DMS79 treated with DMSO at 0.1 percent for 48 hours (cell line): Measurements from ENCODE around the gene ITGA1.
A peak's percentile ranks its signal among the peaks of the same experiment; 100 is the strongest.
"Not testable (repeated sequence)": the region's sequence is repeated elsewhere in the genome, so short reads cannot be mapped to it uniquely, and the experiment has no call there.

Experiments used
- DNase-seq: peaks from one replicate; lab custom pipeline; 2025; lab: John Stamatoyannopoulos, UW

The ITGA1 gene

DNA sequence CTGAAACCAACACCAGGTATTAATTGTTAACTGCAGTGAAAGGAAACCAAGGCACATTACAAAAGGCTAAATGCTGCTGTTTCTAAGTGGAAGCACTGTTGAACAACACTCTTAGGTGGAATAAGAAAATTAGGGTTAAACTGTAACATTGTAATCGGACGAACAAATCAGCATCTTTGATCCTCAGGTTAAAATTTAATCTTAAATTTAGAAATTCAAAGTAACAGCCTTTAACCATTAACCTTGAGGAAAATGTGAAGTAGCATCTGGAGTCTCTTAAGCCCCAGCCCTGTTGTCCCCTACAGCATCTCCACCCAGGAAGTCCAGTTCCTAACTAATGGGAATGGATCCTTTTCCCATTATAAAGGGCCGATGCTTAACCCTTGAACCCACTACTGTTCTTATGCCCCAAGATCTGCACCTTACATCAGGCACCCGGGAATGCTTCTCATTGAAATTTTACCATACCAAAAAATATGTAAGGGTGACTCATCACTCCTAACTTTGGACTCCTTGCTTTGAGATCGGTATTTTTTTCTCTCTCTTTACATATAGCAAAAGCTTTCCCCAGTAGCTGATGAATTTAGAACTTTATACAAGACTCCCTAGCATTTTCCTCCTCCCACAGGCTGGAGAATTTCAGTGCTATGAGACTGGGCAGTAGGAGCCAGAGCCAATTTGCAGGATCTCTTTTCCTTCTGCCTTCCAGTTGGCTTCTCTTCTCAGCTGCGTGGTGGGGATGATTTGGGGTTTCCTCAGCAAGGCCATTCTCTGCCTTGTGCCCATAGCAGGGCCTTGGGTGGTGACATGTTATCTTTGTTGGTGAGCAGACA, 169.4 kb downstream of the ITGA1 start:
- DNase-seq = no peak

DNA sequence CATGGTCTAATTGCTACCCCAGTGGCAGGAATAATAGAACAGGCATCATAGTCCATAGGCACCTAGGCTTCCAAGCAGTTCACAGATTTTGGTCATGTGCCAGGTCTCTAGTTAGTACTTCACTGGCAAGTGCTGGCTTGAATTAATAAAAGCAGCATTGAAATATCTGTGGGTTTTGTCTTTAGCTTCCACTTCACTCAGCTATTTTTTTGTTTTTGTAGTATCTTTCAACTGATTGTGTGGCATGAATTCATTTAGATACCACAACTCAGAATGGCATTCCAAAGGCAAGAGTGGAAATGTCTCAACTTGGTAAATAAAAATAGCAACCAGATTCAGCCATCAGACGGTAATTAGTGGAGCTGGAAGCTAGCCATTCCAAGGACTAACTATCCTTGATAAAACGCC, 173.6 kb downstream of the ITGA1 start:
- DNase-seq = peak; percentile 90

DNA sequence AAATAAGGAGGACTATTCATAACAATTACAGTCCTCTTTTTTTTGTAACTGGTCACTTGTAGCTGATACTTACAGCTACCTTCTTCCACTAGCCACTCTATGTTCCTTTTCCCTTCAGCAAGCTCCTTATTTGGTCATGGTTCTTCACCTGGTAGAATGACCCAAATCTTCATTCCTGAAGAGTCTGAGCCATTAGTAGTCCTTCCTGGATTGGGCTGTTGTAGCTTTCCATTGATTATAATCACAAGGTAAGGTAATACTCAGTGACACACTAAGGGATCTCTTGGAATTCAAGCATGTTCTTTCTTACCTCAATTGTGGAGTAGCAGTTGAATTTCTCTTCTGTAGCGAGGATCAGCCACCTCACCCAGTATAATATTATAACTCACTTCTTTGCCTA, 175.9 kb downstream of the ITGA1 start:
- DNase-seq = no peak

DNA sequence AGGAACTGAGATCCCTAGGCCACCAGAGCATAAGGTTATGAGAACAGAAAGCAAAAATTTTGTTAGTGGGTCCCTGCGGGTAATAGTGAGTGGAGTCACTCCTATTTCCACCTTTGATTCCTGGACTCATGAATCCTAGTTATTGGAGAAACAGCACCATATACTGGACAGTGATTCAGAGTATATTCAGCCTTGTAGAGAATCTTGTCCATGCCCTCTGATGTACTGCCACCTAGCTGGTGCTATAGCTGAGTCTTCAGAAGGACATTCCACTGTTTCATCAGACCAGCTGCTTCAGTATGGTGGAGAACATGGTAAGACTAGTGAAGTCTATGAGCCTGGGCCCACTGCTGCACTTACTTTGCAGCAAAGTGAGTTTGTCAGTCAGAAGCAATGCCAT, 176.4 kb downstream of the ITGA1 start:
- DNase-seq = no peak

DNA sequence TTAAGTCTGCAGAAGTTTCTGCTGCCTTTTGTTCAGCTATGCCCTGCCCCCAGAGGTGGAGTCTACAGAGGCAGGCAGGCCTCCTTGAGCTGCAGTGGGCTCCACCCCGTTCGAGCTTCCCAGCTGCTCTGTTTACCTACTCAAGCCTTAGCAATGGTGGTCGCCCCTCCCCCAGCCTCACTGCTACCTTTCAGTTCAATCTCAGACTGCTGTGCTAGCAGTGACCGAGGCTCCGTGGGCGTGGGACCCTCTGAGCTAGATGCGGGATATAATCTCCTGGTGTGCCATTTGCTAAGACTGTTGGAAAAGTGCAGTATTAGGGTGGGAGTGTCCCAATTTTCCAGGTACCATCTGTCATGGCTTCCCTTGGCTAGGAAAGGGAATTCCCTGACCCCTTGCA, 188.4 kb downstream of the ITGA1 start:
- not testable (repeated sequence) for DNase-seq

DNA sequence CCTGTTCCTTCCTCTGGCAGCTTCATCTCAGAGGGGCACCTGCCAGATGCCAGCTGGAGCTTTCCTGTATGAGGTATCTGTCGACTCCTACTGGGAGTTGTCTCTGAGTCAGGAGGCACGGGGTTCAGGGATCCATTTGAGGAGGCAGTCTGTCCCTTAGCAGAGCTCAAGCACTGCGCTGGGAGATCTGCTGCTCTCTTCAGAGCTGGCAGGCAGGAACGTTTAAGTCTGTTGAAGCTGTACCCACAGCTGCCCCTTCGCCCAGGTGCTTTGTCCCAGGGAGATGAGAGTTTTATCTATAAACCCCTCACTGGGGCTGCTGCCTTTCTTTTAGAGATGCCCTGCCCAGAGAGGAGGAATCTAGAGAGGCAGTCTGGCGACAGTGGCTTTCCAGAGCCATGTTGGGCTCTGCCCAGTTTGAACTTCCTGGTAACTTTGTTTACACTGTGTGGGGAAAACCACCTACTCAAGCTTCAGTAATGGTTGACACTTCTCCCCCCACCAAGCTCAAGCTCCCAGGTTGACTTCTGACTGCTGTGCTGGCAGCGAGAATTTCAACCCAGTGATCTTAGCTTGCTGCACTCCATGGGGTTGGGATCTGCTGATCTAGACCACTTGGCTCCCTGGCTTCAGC, 189.7 kb downstream of the ITGA1 start:
- DNase-seq = no peak

DNA sequence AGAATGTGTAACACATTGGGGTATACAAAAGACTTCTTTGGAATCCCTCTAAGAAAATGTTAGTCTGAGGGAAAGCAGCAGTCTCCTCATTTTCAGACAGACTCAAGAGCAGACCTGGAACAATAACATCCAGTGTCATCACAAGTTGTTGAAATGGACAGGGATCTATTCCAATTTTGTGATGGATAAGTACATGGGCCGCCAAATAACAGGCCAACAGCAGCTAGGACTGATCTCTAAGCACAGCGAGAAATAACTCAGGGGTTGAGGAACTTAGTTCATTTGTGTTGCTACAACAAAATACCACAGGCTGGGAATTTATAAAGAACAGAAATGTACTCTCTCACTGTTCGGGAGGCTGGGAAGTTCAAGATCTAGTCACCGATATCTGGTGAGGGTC, 193.8 kb downstream of the ITGA1 start:
- no peak for DNase-seq

DNA sequence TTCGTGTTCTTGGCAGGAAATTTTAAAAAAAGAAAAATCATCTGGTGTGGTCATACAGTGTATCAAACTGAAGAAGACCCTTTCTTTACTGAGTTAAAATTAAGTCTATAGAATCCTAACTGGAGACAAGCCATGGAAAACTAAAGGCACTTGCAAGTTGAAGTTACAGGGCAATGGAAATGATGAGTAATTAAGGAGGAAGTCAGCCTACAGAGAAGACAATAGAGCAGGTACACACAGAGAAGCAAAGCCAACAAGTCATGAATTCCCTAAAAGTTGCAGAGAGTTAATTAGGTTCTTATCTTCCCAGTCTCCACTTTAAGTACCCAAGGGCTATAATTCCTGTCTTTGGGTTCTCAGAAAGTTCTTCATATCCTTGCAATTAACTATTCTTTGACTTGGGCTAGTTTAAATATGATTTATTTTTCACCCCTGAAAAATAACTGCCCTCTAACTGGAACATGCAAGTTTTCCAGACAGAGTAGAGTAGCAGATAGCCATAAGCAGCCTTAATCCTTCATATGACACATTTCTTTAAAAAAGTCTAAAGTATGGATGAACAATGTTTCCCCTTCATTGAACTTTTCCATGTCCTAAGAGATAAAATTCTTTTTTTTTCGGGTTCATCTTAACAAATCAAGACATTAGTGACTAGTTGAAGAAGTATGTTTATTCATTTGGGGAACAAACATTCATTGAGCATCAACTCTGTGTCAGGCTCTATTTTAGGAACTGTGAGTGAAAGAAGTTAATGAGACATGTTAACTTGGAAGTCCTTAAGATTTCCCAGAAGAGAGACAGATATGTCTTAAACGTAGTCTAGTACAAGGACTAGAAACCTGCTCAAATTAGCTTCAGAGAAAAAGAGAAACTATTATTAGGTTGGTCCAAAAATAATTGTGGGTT, 196.3 kb downstream of the ITGA1 start:
- no peak for DNase-seq

DNA sequence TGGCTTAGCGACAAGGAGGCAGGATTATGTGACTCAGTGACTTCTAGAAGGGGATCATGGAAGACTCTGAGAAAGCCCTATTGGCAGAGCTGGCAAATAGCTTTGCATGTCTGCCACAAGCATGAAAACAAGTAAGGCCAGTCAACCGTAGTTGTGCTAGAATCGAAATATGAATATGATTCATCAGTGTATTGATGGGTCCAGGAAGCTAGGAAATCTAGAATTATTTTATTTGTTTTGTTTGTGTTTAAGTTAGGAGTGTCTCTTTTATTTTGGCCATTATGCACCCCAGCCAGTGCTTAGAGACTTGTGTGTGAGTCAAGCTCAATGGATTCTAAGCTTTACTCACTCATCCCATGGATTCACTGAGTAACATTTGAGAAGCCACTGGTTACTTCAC, 197.6 kb downstream of the ITGA1 start:
- no peak for DNase-seq

DNA sequence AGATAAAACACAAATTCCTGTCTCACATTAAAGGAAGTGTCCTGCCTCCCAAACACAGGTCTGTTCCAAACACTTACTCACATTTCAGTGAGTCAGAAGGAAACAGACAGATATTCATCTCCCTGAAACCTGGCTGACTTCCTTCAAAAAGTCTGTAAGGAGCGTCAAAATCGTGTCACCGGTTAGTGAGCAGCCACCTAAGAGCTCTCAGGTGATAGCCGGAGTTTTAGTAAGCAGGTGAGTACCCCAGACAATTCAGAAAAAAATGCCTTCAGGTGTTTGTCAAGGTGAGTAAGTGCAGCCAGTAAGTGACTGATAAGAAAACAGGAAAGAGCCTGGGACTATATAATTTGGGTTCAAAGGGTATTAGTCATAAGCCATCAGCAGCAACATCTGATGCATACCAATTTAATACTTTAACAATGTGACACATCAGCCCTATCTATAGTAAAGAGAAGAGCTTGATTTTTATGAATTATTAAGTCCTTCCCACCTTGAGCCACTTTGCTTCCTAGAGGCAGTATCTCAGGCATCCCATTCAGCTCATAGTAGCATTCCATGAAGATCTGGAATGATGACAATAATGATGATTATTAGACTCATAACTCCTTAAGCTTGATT, 200.1 kb downstream of the ITGA1 start:
- no peak for DNase-seq

DNA sequence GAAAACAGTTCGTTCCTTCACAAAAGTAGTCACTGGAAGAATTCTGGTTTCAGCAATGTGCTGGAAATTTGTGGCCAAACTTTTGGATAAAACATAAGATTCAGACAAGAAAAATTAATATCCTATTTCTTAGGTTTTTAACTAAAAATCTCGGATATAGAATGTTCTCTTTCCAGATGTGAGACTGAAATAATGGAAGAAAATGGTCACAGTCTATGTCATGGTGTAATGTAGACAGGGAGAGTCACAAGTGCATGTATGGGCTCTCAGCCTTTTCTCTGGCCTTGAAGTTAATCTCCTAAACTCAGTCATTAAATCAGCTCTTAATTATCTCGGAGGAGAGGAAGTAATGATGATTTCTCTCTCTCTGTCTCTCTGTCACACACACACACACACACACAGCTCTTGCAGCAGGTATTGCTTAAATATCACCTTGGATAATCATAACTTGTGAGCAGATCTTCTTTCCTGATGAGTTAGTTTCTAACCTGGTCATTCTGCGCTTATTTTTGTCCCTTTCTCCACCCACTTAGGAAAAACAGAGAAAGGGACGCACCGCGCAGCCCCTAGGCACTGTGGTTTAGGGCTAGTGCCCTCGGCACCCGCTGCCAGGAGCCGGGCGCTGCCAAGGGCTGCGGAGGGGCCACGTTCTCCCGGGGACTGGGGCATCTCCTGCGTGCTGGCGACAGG, 200.8 kb downstream of the ITGA1 start:
- no peak for DNase-seq

DNA sequence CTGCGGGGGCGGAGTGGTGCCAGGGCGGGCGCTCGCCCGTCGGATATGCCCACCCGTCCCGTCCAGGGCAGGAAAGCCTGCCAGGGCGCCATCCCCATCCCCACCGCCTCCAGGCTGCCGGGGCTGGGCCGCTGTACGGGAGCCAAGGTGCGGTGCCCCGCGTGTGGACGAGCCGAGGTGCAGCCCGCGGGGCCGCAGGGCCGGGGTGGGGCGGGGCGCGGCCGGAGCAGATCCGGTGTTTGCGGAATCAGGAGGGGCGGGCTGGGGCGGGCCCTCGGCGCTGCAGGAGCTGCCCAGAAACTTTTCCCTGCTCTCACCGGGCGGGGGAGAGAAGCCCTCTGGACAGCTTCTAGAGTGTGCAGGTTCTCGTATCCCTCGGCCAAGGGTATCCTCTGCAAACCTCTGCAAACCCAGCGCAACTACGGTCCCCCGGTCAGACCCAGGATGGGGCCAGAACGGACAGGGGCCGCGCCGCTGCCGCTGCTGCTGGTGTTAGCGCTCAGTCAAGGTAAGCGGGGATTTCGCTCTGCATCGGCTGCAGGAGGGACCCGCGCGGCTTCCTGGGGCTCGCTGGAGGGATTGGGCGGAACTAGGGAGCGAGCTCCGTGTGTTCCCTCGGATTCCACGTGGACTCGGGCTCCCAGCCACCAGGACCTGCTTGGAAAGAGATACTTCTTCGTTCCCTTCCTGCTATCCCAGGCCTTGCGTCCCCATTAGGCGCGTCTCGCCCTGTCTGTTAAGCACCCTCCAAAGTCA, 201.5 kb downstream of the ITGA1 start, which contains the start of gene ITGA2:
Gene ITGA2 (plus strand): TSS at position 328 of the 756 bp plus-strand sequence. CDS start 117 bp downstream, at position 445.
- no peak for DNase-seq

DNA sequence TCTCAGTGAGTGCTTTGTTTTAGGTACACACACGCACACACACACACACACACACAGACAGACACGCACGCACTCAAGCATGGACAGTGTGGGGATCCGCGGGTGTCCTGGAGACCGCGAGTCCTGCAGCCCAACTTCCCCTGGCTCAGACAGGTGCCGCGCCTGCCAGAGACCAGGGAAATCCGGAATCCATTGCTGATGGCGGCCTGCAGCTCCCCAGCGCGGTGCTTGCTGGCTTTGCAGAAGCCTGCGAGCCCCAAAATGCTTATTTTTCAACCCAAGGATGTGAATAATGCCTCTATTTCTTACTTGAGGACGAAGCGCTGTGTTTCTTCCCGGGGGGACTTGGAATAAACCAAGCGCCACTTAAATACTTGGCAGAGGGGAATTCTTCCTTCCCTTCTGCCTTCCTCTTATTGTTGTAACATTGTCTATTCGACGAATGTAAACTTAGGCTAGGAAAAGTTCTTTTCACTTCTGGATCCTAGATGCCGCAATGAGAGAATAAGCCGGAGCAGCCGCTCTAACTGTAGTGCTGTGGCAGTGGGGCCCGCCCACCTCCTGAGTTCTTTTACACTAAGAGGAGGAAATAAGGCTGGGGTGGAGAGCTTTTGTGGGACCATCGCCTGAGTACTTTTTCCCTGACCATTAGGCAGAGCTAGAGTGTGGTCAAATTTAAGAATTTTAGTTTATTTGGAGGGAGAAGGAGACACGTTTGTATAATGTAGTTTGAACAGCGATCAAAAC, 202.2 kb downstream of the ITGA1 start:
- DNase-seq = no peak

DNA sequence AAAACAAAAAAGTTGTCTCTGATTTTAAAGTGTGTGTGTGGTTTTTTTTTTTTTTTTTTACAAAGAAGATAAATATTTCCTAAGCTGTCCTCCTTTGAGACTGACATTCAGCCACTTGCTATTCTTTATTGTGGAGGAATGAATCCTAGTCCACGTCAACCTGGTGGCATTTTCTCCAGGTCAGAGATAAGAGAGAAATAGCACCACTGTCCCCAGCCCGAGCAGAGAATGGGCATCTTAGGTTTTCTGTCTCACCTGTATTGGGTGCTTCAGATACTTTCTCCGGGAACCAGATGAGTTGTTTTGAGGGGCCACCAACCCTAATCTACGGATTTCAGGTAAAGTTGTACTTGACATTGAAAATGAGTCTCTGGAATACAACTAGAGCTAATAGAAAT, 202.8 kb downstream of the ITGA1 start:
- DNase-seq = no peak

DNA sequence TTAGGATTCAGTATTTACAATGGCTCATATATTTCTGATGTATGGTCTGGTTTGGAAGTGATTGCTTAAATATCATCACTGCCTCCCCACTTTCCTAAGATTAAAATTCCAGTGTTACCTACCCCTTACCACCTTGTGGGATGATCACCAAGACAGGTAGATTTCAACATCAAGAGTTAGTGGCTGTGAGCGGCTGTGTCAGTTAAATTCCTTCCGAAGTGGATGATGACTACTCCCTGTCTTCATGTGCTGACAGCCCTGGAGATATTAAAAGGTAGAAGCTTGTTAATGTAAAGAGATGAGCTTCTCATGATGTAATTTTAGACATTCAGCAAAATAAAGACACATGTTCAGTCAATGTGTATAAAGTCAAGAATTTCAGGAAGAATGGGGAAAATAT, 205.7 kb downstream of the ITGA1 start:
- no peak for DNase-seq

DNA sequence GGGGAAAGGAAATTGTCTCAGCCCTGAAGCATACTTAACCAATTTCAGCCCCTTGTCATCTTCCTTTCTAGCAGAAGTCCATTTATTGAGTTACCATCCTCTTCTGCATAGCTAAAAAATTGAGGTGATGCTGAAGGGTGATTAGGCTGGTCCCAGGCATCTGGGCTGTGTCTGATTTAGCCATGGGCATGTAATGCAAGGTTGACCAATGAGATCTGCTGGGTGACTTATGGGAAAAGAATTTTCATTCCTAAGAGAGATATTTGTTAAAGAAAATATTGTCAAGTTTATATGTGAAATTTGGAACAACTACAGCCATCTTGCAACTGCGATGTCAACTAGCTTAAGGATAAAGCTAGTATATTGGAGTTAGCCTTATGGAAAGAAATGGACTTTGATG, 206.6 kb downstream of the ITGA1 start:
- no peak for DNase-seq

DNA sequence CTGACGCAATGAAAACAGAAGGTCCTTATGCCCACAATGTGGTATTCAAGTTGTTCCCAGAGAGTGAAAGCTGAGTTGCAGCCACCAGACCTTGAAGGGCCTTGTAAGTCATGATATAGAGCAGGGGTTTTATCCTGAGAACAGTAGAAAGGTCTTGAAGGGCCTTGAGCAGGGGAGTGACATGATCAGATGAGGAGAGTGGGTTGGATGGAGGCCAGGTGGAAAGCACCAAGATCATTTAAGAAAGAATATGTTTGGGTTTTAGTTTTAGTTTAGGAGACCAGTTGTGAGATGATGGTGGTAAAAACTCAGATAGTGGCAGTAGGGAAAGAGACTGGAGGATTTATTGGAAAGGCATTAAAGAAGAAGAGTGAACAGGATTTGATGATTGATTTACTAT, 207.4 kb downstream of the ITGA1 start:
- peak; percentile 26 for DNase-seq

DNA sequence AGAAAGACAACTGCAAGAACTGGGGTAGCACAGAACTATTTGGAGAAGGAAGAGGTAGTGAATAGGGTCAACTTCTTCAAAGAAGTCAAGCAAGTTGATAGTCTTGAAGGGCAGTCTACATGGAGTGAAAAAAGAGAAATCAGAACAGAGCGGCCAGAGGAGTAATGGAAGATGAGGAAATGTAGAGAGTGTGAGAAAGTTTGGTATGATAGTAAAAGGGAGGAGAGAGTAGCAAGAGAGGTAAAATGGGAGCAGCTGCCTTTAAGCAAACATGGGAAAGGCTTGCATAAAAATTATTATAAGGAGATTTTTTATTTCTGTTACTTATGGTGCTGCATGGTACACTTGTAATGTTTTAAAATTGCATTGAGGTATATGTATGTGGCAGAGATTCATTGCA, 208.2 kb downstream of the ITGA1 start:
- DNase-seq = no peak

DNA sequence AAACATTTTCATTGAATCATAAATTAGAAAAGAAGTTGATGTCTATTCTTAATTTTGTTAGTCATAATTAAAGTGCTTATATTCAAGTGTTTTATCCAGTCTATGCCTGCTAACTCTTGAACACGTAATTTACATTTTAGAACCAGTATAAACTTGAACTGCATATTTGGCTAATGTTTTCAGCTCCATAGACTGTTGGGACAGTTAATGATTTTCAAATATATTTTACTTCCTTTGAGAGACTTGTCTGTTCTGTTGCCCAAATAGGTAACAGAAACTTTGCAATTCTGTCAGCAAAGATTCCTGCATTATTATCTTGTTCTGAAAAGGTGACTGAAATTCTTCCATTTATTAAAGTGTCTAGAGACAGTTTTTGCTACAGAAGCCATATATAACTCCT, 209.3 kb downstream of the ITGA1 start:
- DNase-seq = no peak

DNA sequence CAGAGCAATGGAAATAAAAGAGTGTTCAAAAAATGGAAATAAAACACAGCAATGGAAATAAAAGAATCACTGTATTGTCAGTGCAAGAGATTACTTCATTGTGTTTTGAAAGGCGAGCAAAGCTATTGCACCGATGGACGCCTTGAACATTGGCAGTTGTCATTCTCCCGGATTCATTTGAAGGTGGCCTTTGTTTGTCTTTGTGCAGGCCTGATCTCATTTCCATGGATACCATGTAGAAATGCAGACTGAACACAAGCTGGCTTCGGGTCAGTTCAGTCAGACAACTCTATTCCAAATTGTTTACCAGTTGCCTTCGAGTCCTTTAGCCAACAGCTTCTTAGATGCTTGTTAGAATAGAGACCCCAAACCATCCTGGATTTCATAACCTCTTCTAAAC, 209.7 kb downstream of the ITGA1 start:
- DNase-seq = no peak
